ENCODE results near the gene FGF23. TPM values are rescaled to one million over a fixed set of nuclear protein-coding genes. Genes with fewer than 3 reads are reported as not detected.

FGF23 gene
- total RNA-seq, 1 donor from 2014 or later: not detected

DNA sequence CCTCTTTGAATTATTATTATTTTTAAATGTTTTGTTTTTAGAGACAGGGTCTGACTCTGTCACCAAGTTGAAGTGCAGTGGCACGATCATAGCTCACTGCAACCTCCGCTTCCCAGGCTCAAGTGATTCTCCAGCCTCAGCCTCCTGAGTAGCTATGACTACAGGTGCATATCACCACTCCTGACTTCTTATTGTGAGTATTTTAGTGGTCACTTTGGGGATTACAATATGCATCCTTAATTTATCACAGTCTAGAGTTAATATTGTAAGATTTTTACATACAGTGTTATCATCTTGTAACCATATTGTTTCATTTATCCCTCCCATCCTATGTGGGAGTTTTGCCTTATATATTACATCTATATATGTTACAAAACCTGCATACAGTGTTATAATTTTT is 13.4 kb downstream of the FGF23 start:
- Mint-ChIP-seq H3K27me3 (ENCODE audit: unreplicated experiment) (peaks cover 3% of the 10 kb centered on the region), H3K36me3 (ENCODE audit: unreplicated experiment) (no peaks in the 10 kb centered on the region), H3K9me3 (ENCODE audit: unreplicated experiment) (peaks cover 1% of the 10 kb centered on the region), H3K4me1 (ENCODE audit: low read depth, unreplicated experiment) (peaks cover 4% of the 10 kb centered on the region), H3K27ac (ENCODE audit: unreplicated experiment) (no peak overlapping the region), H3K4me3 (ENCODE audit: unreplicated experiment) (no peak overlapping the region)
- TF ChIP-seq, protein P1, sequence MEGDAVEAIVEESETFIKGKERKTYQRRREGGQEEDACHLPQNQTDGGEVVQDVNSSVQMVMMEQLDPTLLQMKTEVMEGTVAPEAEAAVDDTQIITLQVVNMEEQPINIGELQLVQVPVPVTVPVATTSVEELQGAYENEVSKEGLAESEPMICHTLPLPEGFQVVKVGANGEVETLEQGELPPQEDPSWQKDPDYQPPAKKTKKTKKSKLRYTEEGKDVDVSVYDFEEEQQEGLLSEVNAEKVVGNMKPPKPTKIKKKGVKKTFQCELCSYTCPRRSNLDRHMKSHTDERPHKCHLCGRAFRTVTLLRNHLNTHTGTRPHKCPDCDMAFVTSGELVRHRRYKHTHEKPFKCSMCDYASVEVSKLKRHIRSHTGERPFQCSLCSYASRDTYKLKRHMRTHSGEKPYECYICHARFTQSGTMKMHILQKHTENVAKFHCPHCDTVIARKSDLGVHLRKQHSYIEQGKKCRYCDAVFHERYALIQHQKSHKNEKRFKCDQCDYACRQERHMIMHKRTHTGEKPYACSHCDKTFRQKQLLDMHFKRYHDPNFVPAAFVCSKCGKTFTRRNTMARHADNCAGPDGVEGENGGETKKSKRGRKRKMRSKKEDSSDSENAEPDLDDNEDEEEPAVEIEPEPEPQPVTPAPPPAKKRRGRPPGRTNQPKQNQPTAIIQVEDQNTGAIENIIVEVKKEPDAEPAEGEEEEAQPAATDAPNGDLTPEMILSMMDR (IDR thresholded peaks at IDR 0.05; ENCODE audit: partially characterized antibody, unreplicated experiment): no peak
- no peak for DNase-seq

DNA sequence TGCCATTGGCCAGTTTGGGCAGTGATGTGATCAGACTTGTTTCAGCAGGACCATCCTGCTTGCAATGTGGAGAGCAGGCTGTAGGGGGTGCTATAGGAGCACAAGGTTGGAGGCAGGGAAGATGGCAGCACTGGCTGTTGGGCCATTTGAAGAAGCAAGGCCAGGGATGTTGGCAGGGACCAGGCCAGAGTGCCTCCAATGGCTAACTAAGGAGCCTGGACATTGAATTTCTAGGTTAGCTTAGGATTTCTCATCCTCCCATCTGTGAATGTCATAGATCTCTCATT is 23.5 kb downstream of the FGF23 start:
- no peaks in the 10 kb centered on the region for H3K36me3 Mint-ChIP-seq (ENCODE audit: unreplicated experiment)
- no peaks in the 10 kb centered on the region for H3K4me1 Mint-ChIP-seq (ENCODE audit: low read depth, unreplicated experiment)
- H3K4me3 Mint-ChIP-seq (ENCODE audit: unreplicated experiment): no peak overlapping the region
- H3K27ac Mint-ChIP-seq (ENCODE audit: unreplicated experiment): no peak overlapping the region
- H3K9me3 Mint-ChIP-seq (ENCODE audit: unreplicated experiment): peaks cover 3% of the 10 kb centered on the region
- peak; percentile 81 for DNase-seq
- TF ChIP-seq, protein P1 (IDR thresholded peaks at IDR 0.05; ENCODE audit: partially characterized antibody, unreplicated experiment): peak; percentile 71
- no peaks in the 10 kb centered on the region for H3K27me3 Mint-ChIP-seq (ENCODE audit: unreplicated experiment)

DNA sequence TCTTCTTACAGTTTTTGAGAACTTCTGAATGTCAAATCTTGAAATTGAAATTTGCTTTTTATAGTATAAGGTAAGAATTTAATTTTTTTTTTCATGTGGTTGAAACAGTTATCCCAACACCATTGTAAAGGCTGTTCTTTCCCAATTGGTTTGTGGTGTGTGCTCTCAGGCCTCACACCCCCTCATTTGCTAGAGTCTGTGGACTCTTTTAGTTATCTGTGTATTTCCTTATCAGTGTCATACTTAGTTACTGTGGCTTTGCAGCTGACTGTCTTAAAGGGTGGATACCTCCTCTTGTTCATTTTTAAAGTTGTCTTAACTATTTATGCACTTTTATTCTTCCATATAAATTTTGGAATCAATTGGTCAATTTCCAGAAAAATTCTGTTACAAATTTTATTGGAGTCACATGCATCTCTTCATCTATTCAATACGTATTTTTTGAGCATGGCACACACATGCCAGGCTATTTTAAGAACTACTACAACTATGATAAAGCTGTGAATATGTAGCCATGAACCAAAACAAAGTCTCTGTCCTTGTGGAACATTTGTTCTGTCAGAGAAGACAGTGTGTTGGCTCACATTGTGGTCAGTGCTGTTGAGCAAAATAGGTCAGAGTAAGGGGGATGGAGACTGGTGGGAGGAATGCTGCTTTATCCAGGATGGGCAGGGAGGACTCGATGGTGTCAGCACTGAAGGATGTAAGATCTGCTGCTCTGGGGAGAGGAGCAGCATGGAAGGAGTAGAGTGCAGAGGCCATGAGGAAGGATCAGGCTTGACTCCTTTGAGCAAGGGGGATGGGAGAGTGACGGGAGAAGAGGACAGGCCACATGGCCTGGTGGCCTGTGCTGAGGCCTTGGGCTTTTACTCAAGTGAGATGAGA is 24.1 kb downstream of the FGF23 start:
- Mint-ChIP-seq H3K27me3 (ENCODE audit: unreplicated experiment) (no peaks in the 10 kb centered on the region), H3K9me3 (ENCODE audit: unreplicated experiment) (peaks cover 3% of the 10 kb centered on the region), H3K4me1 (ENCODE audit: low read depth, unreplicated experiment) (no peaks in the 10 kb centered on the region), H3K27ac (ENCODE audit: unreplicated experiment) (no peak overlapping the region), H3K4me3 (ENCODE audit: unreplicated experiment) (no peak overlapping the region), H3K36me3 (ENCODE audit: unreplicated experiment) (no peaks in the 10 kb centered on the region)
- no peak for DNase-seq
- TF ChIP-seq, protein P1 (IDR thresholded peaks at IDR 0.05; ENCODE audit: partially characterized antibody, unreplicated experiment): no peak

DNA sequence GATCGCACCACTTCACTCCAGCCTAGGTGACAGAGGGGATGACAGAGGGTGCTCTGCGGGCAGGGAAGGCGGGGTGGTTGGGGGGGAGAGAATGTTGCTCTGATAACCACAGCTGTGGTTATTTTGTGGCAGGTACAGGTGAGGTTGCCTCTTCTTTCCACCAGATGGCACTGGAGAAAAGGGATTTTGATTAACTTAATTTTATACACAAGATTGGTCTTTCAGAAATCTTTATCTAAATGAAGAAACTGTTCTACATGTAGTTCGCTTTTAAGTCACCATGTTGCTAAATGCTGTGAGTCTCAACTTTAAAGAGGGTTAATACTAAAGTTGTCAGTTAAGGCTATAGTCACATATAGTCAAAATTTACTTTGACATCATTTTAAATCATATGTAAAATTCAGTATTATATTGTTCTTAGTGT is 25.7 kb downstream of the FGF23 start:
- Mint-ChIP-seq H3K27ac (ENCODE audit: unreplicated experiment) (no peak overlapping the region), H3K36me3 (ENCODE audit: unreplicated experiment) (no peaks in the 10 kb centered on the region), H3K9me3 (ENCODE audit: unreplicated experiment) (no peaks in the 10 kb centered on the region), H3K4me3 (ENCODE audit: unreplicated experiment) (no peak overlapping the region), H3K27me3 (ENCODE audit: unreplicated experiment) (no peaks in the 10 kb centered on the region), H3K4me1 (ENCODE audit: low read depth, unreplicated experiment) (no peaks in the 10 kb centered on the region)
- no peak for DNase-seq
- TF ChIP-seq, protein P1 (IDR thresholded peaks at IDR 0.05; ENCODE audit: partially characterized antibody, unreplicated experiment): peak; percentile 52

DNA sequence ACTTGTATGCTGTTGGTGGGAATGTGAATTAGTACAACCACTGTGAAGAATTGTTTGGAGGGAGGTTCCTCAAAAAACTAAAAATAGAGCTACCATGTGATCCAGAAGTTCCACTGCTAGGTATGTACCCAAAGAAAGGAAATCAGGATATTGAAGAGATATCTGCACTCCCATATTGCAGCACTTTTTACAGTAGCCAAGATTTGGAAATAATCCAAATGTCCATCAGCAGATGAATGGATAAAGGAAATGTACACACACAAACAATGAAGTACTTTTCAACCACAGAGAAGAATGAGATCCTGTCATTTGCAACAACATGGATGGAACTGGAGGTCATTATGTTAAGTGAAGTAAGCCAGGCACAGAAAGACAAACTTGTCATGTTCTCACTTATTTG is 32.6 kb downstream of the FGF23 start:
- Mint-ChIP-seq H3K27ac (ENCODE audit: unreplicated experiment) (no peak overlapping the region), H3K36me3 (ENCODE audit: unreplicated experiment) (peaks cover 17% of the 10 kb centered on the region), H3K9me3 (ENCODE audit: unreplicated experiment) (peaks cover 4% of the 10 kb centered on the region), H3K27me3 (ENCODE audit: unreplicated experiment) (no peaks in the 10 kb centered on the region), H3K4me3 (ENCODE audit: unreplicated experiment) (no peak overlapping the region), H3K4me1 (ENCODE audit: low read depth, unreplicated experiment) (no peaks in the 10 kb centered on the region)
- no peak for DNase-seq
- TF ChIP-seq, protein P1 (IDR thresholded peaks at IDR 0.05; ENCODE audit: partially characterized antibody, unreplicated experiment): no peak
